HEK293 (cell line): ENCODE measurements around the gene IQGAP3.
A peak's percentile ranks its signal among the peaks of the same experiment; 100 is the strongest.

ENCODE experiments used
- EGR2 ChIP-seq: fragments of 450-650 bp; formaldehyde crosslinking; IDR thresholded peaks from 2 replicates; pipeline ENCODE4 v1.5.1; 2016; ENCODE audit warnings: low read depth, missing biosample characterization, missing genetic modification characterization
- SALL2 ChIP-seq: fragments of 450-650 bp; formaldehyde crosslinking; IDR thresholded peaks from 2 replicates; pipeline ENCODE4 v1.5.0; 2017; ENCODE audit warnings: missing biosample characterization, mild to moderate bottlenecking, missing genetic modification characterization, borderline replicate concordance
- SP2 ChIP-seq: fragments of 450-650 bp; formaldehyde crosslinking; IDR thresholded peaks from 2 replicates; pipeline ENCODE4 v1.5.1; 2016; ENCODE audit warnings: missing biosample characterization, missing genetic modification characterization
- TCF7L2 ChIP-seq: IDR thresholded peaks from 2 replicates; pipeline ENCODE4 v1.6.1; 2011; ENCODE audit warnings: low read depth, mild to moderate bottlenecking, inconsistent platforms, low read length, moderate library complexity, borderline replicate concordance
- ZBTB17 ChIP-seq: fragments of 450-650 bp; formaldehyde crosslinking; IDR thresholded peaks from 2 replicates; pipeline ENCODE4 v1.5.1; 2016; ENCODE audit warnings: missing biosample characterization, missing genetic modification characterization
- ZNF146 ChIP-seq: fragments of 450-650 bp; formaldehyde crosslinking; IDR thresholded peaks from 2 replicates; pipeline ENCODE4 v1.5.1; 2016; ENCODE audit warnings: missing biosample characterization, missing genetic modification characterization
- ZNF280D ChIP-seq: fragments of 450-650 bp; formaldehyde crosslinking; IDR thresholded peaks from 2 replicates; pipeline ENCODE4 v1.5.1; 2016; ENCODE audit warnings: missing biosample characterization, missing genetic modification characterization
- ZNF544 ChIP-seq: fragments of 450-650 bp; formaldehyde crosslinking; IDR thresholded peaks from 2 replicates; pipeline ENCODE4 v1.5.0; 2017; ENCODE audit warnings: missing biosample characterization, missing genetic modification characterization
- ZNF830 ChIP-seq: fragments of 450-650 bp; IDR thresholded peaks from 2 replicates; pipeline ENCODE4 v1.5.0; 2018; ENCODE audit warnings: missing biosample characterization, missing genetic modification characterization, low read depth, mild to moderate bottlenecking, moderate library complexity
- TF ChIP-seq, protein P1 (sequence below): fragments of 450-650 bp; formaldehyde crosslinking; IDR thresholded peaks from 2 replicates; pipeline ENCODE4 v1.5.1; 2016; ENCODE audit warnings: missing biosample characterization, missing genetic modification characterization
- TF ChIP-seq, protein P2 (sequence below): fragments of 450-650 bp; formaldehyde crosslinking; IDR thresholded peaks from 2 replicates; pipeline ENCODE4; 2016; ENCODE audit warnings: missing biosample characterization, missing genetic modification characterization
- TF ChIP-seq, protein P3 (sequence below): fragments of 450-650 bp; formaldehyde crosslinking; IDR thresholded peaks from 2 replicates; pipeline ENCODE4 v1.5.1; 2016; ENCODE audit warnings: missing biosample characterization, missing genetic modification characterization, low read depth
- TF ChIP-seq, protein P4 (sequence below): fragments of 450-650 bp; formaldehyde crosslinking; IDR thresholded peaks from 2 replicates; pipeline ENCODE4 v1.5.1; 2016; ENCODE audit warnings: missing biosample characterization, missing genetic modification characterization

DNA sequence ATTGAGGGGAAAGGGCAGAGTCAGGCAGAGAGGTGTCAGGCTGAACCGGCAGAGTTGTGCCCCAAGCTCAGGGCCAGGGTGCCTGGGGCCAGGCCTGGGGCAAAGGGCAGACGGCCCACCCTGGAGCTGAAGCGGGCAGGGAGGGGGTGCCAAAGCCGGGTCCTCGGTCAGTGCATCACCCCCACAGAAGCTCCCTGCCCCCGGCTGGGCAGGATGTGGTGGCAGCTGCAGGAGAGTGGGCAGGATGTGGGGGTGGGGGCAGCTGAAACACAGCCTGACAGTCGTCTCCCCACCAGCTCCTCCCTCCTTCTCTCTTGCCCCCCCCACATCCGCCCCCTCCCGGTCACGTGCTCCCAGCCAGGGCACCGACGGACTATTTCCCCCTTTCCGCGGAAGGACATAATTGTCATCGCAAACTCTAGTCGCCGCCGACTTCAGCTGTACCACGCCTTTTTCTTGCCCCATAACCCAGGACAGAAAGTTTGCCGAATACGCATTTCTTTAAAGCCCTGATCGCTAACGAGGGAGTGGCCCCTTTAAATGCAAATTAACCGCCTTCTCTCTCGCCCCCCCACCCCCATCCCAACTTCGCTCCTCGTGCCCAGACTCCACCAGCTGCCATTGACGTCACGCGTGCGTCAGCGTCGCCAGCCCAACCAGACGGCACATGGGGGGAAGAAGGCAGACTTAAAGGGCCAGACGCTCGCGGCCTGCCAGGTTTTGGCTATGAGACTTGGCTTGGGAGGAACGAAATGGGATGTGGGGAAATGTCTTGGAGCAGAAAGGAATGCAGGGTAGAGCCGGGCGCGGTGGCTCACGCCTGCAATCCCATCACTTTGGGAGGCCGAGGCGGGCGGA, 67.3 kb downstream of the IQGAP3 start:
- TF ChIP-seq, protein P1, sequence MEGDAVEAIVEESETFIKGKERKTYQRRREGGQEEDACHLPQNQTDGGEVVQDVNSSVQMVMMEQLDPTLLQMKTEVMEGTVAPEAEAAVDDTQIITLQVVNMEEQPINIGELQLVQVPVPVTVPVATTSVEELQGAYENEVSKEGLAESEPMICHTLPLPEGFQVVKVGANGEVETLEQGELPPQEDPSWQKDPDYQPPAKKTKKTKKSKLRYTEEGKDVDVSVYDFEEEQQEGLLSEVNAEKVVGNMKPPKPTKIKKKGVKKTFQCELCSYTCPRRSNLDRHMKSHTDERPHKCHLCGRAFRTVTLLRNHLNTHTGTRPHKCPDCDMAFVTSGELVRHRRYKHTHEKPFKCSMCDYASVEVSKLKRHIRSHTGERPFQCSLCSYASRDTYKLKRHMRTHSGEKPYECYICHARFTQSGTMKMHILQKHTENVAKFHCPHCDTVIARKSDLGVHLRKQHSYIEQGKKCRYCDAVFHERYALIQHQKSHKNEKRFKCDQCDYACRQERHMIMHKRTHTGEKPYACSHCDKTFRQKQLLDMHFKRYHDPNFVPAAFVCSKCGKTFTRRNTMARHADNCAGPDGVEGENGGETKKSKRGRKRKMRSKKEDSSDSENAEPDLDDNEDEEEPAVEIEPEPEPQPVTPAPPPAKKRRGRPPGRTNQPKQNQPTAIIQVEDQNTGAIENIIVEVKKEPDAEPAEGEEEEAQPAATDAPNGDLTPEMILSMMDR (tag by site-specific recombination) = no peak
- TF ChIP-seq ZBTB17 (tag by site-specific recombination) (peak; percentile 82), ZNF146 (0 out of 2 replicates have a peak, but pooled peaks have one; percentile 36), ZNF280D (tag by site-specific recombination) (no peak), SP2 (peak; percentile 77), TCF7L2 (no peak), ZNF544 (tag by site-specific recombination) (no peak), ZNF830 (tag by site-specific recombination) (no peak), SALL2 (tag by site-specific recombination) (no peak), EGR2 (tag by site-specific recombination) (peak; percentile 95)
- TF ChIP-seq, protein P2, sequence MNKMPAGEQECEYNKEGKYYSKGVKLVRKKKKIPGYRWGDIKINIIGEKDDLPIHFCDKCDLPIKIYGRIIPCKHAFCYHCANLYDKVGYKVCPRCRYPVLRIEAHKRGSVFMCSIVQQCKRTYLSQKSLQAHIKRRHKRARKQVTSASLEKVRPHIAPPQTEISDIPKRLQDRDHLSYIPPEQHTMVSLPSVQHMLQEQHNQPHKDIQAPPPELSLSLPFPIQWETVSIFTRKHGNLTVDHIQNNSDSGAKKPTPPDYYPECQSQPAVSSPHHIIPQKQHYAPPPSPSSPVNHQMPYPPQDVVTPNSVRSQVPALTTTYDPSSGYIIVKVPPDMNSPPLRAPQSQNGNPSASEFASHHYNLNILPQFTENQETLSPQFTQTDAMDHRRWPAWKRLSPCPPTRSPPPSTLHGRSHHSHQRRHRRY (tag by site-specific recombination) = no peak
- TF ChIP-seq, protein P3, sequence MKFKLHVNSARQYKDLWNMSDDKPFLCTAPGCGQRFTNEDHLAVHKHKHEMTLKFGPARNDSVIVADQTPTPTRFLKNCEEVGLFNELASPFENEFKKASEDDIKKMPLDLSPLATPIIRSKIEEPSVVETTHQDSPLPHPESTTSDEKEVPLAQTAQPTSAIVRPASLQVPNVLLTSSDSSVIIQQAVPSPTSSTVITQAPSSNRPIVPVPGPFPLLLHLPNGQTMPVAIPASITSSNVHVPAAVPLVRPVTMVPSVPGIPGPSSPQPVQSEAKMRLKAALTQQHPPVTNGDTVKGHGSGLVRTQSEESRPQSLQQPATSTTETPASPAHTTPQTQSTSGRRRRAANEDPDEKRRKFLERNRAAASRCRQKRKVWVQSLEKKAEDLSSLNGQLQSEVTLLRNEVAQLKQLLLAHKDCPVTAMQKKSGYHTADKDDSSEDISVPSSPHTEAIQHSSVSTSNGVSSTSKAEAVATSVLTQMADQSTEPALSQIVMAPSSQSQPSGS (tag by site-specific recombination) = peak; percentile 93
- TF ChIP-seq, protein P4, sequence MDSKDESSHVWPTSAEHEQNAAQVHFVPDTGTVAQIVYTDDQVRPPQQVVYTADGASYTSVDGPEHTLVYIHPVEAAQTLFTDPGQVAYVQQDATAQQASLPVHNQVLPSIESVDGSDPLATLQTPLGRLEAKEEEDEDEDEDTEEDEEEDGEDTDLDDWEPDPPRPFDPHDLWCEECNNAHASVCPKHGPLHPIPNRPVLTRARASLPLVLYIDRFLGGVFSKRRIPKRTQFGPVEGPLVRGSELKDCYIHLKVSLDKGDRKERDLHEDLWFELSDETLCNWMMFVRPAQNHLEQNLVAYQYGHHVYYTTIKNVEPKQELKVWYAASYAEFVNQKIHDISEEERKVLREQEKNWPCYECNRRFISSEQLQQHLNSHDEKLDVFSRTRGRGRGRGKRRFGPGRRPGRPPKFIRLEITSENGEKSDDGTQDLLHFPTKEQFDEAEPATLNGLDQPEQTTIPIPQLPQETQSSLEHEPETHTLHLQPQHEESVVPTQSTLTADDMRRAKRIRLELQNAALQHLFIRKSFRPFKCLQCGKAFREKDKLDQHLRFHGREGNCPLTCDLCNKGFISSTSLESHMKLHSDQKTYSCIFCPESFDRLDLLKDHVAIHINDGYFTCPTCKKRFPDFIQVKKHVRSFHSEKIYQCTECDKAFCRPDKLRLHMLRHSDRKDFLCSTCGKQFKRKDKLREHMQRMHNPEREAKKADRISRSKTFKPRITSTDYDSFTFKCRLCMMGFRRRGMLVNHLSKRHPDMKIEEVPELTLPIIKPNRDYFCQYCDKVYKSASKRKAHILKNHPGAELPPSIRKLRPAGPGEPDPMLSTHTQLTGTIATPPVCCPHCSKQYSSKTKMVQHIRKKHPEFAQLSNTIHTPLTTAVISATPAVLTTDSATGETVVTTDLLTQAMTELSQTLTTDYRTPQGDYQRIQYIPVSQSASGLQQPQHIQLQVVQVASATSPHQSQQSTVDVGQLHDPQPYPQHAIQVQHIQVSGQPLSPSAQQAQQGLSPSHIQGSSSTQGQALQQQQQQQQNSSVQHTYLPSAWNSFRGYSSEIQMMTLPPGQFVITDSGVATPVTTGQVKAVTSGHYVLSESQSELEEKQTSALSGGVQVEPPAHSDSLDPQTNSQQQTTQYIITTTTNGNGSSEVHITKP (tag by site-specific recombination) = peak; percentile 94
